GM10847 (cell line): ENCODE data around the gene RNF144A.

Experiments
- POLR2A ChIP-seq: IDR thresholded peaks from 2 replicates; pipeline ENCODE4 v1.6.1; 2011; ENCODE audit not compliant: insufficient read length; ENCODE audit errors: extremely low read depth

Gene RNF144A

DNA sequence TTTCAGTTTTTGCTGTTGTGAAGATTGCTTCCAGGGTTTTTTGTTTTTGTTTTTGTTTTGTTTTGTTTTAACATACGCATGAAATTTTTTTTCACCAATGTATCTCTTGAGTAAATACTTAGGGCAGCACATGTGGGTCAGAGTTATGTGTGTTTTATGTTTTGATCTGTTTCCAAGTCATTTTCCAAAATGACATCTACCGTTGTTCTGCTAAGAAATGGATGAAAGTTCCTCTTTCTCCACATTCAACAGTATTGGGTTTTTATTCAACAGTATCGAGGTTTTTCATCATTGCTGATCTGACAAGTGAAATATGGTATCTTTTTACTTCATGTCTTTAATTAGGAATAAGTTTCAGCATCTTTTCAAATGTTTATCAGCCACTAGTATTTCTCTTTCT, 16.7 kb downstream of the RNF144A start:
- TF ChIP-seq POLR2A: no peak

DNA sequence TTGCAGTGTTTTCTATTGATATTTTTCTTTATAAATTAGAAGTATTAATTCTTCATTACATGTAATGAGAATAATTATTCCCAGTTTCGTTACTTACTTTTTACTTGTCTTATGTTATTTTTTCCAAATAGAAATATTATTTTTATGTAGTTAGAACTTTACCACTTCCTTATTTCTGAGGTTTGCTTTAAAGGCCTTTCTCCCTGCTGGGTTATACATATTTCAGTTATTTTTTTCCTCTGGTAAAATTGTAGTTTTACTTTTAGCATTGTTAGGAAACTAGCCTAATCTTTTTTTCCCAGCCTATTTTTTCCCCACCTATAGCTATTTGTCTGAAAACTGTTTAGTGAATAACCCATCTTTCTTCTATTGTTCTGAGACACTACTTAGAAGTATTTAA, 17.1 kb downstream of the RNF144A start:
- TF ChIP-seq POLR2A: no peak

DNA sequence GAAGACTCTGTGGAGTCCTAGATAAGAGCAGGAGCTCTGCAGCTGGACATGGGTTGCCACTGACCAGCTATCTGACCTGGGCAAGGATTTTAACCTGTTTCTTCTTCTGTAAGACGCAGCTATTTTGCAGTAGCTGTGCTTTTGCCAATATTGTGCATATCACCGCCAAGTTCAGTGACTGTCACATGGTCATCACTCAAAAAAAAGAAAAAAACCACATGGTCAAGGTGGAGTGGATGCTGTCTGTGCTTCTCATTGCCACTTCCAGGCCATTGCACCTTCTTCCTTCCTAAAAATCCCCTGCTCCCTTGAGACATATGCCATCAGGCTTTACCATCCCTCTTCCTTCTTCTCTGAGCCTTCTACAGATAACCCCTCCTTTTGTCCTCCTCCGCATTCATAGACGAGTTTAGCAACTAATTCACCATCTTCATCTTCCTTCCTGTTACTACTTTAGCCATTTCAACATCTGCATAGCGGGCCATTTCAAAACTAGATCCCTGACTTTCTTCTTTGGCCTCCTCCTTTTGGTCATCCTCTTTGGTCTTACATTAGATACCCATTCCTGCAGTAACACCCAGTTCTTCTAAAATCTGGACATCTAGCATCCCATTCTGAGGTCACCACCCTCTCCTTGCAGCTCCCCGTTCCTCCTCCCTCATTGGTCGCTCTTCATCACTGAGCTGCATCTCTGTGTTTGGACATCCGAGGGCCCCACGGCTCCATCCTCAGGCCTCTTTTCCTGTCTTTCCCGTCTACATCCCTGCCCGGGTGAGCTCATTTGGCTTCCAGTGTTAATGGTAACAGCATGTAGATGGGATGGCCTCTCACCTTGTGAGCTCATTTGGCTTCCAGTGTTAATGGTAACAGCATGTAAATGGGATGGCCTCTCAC, 17.8 kb downstream of the RNF144A start:
- TF ChIP-seq POLR2A: no peak

DNA sequence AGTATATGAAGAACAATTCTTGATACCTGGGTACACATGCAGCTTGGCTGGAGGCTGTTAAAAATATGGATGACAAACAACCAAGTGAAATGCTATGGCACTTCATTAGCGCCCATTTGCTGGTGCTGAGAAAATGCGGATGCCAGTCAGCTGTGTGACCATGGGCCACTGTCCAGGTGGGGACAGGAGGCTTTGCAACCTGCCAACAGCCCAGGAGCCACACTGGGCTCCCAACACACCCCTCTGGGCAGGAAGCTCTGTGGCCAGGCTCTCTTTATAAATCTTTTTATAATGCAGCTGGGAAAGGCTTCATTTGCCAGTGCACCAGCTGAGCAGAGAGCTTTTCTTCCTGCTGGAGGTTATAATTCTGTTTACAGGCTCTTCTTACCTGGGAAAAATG, 19.9 kb downstream of the RNF144A start:
- TF ChIP-seq POLR2A: no peak

DNA sequence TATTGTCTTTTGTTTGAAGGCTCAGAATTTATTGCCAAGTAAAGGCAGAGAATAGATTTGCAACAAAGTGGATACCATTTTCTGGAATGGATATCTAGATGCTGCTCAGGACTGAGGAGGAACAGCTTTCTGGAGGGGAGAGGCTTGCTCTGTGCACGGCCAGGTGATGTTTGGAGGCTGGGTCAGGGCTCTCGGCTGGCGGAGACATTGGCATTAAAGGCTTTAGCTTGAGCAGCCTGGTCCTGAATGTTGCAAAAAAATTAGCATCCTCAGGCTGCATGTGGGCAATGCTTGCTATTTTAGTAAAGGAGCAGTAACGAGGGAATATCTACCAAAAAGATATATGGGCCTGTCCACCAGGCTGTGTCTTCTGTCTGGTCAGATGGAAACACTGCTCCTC, 20.4 kb downstream of the RNF144A start:
- no peak for TF ChIP-seq POLR2A

DNA sequence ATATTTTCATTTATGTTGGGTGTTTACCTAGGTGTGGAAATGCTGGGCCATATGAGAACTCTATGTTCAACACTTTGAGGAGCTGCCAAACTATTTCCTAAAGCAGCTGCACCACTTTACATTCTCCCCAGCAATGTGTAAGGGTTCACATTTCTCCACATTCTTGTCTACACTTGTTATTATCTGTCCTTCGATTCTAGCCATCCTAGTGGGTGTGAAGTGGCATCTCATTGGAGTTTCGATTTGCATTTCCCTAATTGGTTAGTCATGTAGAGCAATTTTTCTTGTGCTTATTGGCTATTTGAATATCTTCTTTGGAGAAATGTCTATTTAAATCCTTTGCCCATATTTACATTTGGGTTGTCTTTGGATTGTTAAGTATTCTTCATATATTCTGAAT, 21.9 kb downstream of the RNF144A start:
- no peak for TF ChIP-seq POLR2A

DNA sequence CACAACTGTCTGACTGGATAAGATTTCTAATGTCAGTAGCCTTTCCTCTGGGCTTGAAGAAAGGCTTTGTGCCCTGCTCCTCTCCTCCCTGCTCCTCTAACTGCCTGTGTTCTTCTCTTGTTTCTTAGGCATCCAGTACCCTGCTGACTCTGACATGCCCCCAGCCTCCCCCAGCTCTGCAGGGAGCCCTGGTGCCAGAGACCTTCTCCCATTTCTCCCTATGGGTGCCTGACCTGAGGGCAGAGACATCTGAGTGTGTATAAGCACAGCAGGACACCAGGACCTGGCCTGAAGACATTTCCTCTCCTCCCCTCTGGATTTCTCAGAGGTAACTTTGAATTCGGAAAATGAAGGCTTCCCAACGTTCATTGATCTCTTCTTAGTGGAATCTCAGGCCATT, 23.6 kb downstream of the RNF144A start:
- no peak for TF ChIP-seq POLR2A

DNA sequence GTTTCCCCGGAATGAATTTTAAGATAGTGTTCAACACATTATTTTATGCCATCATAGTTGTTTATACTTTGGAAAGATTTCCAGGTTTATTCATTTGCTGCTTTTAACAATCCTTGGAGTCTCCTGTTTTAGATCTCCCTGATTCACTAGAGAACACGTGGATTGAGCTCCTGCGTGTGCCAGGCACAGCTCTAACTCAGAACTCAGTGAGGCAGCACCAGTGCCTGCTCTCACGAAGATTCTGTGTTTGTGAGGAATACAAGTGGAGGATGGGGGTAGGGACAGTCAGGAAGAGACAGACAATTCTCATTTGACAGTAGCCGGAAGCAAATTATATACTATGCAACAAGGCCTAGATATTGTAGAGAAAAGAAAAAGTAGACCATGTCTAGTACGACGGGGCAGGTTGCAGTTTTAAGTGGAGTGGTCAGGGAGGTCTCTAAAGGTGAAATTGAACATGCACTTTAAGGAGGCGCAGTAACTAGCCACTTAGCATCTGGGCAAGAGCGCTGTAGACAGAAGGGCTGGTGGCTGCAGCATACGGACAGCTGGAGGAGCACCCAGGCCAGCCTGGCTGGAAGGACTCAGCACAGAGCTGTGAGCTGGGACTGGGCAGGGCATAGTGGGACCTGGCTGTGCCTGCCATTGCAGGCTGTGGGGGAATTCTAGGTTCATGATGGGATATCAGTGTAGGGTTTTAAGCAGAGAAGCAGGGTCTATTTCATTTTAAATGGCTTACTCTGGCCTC, 24.3 kb downstream of the RNF144A start:
- TF ChIP-seq POLR2A: no peak

DNA sequence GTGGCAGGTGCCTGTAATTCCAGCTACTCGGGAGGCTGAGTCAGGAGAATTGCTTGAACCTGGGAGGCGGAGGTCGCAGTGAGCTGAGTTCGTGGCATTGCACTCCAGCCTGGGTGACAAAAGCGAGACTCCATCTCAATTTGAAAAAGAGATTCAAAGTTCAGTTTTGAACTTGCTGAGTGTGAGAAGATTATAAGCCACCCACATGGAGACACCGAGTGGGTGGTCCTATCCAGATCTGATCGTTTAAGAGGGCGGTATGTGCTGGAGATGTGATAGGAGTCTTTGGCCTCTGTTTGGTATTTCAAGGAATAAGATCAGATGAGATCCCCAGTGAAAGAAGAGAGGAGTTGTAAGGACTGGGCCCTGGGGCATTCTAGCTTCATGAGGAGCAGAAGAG, 25.6 kb downstream of the RNF144A start:
- no peak for TF ChIP-seq POLR2A

DNA sequence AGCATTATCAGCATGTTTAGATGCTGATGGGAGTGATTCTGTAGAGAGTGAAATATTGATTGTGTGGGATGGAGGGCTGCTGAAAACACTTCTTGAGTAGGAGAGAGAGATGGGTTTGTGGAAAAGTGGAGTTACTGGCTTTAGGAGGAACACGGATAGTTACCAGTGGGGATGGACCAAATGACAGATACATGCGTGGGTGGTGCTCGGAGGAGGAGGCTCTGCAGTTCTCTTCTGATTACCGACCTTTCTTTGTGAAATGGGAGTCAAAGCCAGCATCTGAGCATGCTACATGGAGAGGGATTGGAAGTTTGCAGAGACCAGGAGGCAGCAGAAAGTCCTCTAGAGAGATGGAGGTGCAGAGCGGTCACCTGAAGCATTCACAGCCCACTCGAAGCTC, 26.3 kb downstream of the RNF144A start:
- no peak for TF ChIP-seq POLR2A

DNA sequence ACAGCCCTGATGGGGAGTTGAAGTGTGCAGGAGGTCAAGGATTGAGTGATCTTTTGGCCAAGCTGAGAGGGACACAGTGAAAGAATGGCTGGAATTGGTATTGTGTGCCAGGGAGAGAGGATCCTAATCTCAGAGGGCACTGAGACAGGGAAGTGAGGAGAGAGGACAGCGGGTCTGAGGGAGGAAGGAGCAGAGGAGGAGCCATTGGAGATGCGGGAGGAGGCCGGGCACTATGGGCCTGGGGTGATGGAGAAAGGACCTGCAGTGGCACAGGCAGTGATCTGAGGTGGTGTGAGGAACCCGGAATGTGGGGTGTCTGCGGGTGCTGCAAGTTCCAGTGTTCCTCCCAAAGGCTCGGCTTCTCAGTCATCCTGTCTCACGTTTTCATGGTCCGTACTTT, 26.8 kb downstream of the RNF144A start:
- no peak for TF ChIP-seq POLR2A

DNA sequence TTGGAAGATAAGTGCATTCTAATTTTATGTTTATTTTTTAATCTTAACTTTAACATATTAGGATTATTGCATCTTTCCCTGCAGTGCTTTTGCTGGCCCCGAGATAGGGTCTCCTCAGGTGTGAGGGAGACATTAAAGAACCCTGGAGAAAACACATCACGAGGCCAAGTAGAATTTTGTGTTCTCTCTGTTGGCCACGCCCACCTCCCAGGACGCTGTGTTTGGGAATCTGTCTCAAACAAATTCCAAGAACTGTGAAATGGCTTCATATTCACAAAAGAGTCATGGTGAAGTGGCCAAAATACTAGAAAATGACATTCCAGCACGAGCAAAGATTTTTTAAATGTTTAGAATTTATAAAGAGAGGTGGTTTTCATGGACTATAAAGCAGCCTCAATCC, 27.3 kb downstream of the RNF144A start:
- TF ChIP-seq POLR2A: no peak

DNA sequence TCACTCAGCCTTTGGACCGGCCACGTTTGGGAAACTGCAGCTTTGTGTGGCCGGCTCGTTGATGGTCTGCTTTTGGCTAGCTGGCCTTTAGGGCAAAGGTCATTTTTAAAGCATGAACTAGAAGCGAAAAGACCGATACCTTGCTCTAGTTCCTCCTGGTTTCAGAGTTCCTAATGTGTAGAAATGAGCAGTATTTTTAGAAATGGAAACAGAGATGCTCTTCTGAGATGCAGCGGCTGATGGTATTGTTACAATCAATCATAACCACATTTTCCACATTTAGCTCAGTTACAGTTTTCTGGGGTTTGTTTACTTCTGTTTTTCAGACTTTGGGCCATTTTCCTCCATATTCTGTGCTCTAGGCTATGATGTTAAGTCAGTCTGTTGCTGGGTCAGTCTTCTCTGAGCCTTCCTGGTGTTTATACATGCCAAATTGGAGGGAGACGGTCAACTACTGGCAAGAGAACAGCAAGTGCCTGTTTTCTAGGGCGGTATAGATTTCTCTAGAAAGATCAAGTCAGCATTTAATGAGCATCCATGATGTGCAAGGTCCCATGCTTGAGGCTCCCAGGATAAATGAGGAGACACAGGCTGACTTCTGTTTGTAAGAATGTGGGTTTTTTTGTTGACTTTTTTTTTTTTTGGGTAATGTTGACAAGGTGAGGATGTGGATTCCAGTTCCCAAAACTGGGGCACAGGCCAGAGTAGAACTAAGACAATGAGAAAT, 28.0 kb downstream of the RNF144A start:
- TF ChIP-seq POLR2A: no peak

DNA sequence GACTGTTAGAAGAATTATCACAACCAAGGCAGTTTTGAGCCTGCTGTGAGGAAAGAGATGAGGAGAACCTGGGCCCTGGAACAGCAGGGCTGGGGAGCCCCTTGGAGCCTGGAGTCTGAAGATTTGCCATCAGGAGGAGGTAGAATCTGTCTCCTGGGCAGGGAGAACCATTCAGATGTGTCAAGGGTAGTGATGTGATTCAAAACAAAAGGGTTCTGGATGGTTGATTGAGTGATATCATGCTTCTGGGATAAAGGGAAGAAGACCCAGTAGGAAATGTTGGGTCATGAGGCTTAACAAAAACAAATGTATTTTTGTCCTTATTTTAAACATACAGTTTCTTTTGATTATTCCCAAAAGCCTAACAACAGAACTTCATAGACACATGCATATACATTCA, 28.6 kb downstream of the RNF144A start:
- no peak for TF ChIP-seq POLR2A

DNA sequence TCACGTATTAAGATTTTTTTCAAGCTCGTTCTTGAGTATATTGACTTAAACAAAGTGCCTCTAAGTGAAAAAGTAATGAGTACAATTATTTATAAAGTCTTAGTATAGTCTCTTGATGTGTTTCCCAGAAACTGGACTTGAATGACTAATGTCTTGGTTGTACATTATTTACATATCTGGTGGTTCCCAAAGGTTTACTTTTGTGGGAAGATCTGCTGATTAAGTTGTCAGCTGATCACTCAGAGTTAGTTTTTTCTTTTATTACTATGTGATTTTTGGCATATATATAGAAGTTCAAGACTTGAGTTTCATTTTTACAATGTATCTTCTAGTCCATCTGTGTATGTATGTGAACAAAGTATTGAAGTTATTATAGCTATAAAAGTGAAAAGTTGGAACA, 29.5 kb downstream of the RNF144A start:
- no peak for TF ChIP-seq POLR2A
